ENCODE measurements around the gene NPAS4.
"Not testable (repeated sequence)": the region's sequence is repeated elsewhere in the genome, so short reads cannot be mapped to it uniquely, and the experiment has no call there.

Gene NPAS4

DNA sequence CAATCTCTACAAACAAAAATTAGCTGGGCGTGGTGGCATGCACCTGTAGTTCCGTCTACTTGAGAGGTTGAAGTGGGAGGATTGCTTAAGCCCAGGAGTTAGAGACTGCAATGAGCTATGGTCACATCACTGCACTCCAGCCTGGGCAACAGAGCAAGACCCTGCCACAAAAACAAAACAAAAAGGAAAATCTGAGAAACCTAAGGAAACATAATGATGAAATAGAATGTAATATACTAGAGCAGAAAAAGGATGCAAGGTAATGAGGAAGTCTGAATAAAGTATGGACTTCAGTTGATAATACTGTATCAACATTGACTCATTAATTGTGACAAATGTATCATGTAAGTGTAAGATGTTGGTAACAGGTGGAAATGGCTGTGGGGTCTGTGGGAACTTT is 8.1 kb downstream of the NPAS4 start:
- H3K4me3 ChIP-seq (ENCODE audit: low read depth, low read length), result no peak overlapping the region
- in situ Hi-C loops (cut with HindIII; ENCODE audit: low sequenced_read_pairs), result no loop called here
- no peak for DNase-seq (ENCODE audit: low read depth)
- TF ChIP-seq, protein P1, sequence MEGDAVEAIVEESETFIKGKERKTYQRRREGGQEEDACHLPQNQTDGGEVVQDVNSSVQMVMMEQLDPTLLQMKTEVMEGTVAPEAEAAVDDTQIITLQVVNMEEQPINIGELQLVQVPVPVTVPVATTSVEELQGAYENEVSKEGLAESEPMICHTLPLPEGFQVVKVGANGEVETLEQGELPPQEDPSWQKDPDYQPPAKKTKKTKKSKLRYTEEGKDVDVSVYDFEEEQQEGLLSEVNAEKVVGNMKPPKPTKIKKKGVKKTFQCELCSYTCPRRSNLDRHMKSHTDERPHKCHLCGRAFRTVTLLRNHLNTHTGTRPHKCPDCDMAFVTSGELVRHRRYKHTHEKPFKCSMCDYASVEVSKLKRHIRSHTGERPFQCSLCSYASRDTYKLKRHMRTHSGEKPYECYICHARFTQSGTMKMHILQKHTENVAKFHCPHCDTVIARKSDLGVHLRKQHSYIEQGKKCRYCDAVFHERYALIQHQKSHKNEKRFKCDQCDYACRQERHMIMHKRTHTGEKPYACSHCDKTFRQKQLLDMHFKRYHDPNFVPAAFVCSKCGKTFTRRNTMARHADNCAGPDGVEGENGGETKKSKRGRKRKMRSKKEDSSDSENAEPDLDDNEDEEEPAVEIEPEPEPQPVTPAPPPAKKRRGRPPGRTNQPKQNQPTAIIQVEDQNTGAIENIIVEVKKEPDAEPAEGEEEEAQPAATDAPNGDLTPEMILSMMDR (IDR thresholded peaks at IDR 0.05; ENCODE audit: low read depth, low read length, missing control alignments), result no peak

DNA sequence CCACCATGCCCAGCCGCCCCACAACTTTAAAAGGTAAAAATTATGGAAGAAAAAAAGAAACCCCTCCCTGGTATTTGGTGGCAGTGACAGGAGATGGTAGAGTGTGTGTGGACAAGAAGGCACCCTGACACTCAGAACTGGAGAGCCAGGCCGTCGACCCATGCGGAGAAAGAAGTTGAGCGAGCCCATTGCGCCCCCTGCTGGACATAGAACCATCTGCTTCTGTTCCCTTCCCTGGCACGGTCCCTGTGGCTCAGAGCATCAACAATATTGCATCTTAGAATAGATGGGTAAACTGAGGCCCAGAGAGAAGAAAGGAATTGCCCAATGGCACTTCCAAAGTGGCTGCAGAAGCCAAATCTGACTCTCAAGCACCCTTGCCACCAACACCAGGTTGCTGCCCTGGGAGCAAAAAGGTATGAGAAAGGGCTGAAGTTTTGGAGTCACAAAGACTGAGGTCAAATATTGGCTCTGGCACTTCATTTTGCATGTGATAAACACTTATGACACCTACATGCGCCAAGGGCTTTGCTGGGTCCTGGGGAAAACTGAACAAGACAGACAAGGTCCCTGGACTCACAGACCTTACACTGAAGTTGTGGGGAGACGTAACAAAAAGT is 9.3 kb downstream of the NPAS4 start:
- H3K4me3 ChIP-seq (ENCODE audit: low read depth, low read length), result no peak overlapping the region
- in situ Hi-C loops (cut with HindIII; ENCODE audit: low sequenced_read_pairs), result no loop called here

DNA sequence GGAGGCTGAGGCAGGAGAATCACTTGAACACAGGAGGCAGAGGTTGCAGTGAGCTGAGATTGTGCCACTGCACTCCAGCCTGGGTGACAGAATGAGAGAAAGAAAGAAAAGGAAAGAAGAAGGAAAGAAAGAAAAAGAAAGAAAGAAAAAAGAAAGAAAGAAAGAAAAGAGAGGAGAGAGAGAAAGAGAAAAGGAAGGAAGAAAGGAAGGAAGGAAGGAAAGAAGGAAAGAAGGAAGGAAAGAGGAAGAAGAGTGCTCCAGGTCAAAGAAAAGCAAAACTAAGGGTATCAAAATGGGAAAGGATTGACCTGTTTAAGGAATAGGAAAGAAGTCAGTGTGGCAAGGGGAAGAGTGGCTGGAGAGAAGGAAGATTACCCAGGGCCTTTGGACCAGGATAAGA is 10.5 kb downstream of the NPAS4 start:
- DNase-seq (ENCODE audit: low read depth); in situ Hi-C loops (cut with HindIII; ENCODE audit: low sequenced_read_pairs); H3K4me3 ChIP-seq (ENCODE audit: low read depth, low read length): not testable (repeated sequence)

More for the DNA sequence above, 9.3 kb downstream of the NPAS4 start:
- peak; percentile 49 for DNase-seq (ENCODE audit: low read depth)
- TF ChIP-seq, protein P1 (IDR thresholded peaks at IDR 0.05; ENCODE audit: low read depth, low read length, missing control alignments), result peak; percentile 83

DNA sequence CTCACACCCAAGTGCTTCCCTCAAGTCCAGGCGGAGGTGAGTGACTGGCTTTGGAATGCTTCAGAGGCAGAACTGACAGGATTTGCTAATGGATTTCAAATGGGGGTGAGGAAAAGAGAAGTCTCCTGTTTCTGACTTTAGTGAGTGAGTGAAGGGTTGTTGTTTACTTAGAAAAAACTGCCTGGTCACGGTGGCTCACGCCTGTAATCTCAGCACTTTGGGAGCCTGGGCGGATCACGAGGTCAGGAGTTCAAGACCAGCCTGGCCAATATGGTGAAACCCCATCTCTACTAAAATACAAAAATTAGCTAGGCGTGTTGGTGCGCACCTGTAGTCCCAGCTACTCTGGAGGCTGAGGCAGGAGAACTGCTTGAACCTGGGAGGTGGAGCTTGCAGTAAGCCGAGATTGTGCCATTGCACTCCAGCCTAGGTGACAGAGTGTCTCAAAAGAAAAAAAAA is 11.1 kb downstream of the NPAS4 start:
- in situ Hi-C loops (cut with HindIII; ENCODE audit: low sequenced_read_pairs); H3K4me3 ChIP-seq (ENCODE audit: low read depth, low read length); DNase-seq (ENCODE audit: low read depth): not testable (repeated sequence)

DNA sequence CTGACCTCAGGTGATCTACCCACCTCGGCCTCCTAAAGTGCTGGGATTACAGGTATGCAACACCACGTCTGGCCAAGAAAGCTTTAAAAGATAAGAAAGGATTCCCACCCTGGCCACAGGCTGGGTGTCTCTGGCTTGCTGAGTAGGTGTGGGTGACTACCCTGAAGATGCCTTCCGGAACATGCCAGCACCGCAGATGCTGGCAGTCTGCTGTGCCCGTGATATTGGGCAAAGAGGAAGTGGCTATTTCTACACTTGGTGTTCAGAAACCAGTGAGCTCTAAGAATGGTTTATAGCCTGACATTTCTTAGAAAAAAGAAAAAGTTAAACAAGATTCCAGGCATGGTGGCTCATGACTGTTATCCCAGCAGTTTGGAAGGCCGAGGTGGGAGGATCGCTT is 11.8 kb downstream of the NPAS4 start:
- TF ChIP-seq, protein P1 (IDR thresholded peaks at IDR 0.05; ENCODE audit: low read depth, low read length, missing control alignments), result no peak
- DNase-seq (ENCODE audit: low read depth), result no peak
- in situ Hi-C loops (cut with HindIII; ENCODE audit: low sequenced_read_pairs), result no loop called here
- H3K4me3 ChIP-seq (ENCODE audit: low read depth, low read length), result no peak overlapping the region

DNA sequence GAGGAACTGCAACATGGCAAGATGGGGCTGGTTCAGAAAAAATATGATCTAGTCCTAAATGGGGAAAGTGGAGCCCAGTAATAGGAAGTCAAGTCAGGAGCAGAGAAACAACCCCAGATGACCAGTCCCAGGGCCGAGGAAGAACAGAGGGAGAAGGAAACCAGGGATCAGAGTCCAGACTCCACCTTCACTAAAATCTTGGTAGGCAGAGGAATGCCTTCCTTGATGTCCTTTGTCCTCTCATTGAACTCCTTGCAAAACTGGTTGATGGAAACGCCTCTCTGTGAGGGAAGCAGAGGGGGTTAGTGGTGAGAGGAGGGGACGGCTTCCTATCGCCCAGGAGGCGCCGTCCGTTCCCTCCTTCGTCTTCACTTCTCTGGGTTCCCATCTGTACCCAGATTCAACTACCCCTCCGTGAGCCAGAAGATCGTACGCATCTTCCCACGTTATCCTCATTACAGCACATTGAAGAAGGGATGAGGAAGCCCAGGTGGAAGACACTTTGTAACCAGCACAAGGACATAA is 17.2 kb downstream of the NPAS4 start:
- in situ Hi-C loops (cut with HindIII; ENCODE audit: low sequenced_read_pairs), result no loop called here
- no peak for DNase-seq (ENCODE audit: low read depth)
- TF ChIP-seq, protein P1 (IDR thresholded peaks at IDR 0.05; ENCODE audit: low read depth, low read length, missing control alignments), result no peak
- peak overlapping the region; percentile 86 for H3K4me3 ChIP-seq (ENCODE audit: low read depth, low read length)

DNA sequence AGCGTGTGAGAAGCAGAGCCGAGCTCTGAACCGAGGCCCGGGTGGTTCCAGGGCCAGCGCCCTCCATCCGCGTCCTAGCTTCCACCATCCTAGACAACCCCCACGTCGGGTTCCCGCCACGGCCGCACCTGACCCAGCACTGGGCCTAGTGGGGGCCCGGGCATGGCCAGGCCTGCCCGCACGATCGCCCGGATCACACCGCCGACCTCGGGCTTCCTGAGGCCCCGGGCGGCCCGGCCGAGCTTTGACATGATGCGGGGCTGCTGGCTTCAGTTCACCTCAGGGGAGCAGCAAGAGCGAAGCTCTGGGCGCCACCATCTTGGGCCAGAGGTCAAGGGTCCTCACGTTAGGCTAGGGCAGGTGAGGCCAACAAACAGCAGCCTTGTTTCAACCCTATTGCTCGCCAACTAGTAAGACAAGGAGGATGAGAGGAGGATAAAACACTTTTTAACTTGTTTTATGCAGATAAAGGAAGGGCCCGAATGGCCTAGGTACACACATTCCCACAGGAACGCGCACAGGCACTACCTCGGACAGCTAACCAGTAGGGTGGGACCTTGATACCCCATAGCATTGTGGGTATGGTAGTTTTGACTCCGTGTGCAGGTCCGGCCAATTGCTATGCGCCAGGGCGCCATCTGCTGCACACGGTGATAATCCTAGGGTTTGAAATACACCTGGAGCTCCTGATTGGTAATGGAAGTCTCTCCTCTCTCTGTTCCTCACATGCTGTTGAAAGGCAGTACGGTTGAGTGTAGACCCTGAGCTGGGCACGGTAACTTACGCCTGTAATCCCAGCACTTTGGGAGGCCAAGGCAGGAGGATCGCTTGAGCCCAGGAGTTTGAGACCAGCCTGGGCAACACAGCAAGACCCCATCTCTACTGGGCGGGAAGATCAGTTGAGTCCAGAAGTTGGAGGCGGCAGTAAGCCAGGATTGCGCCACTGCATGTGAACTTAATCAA is 17.9 kb downstream of the NPAS4 start, which contains the start of gene MRPL11:
Gene MRPL11, minus strand, starts transcription at position 345 of the 963 bp plus-strand sequence. Its CDS starts 94 bp downstream, at position 251.
- TF ChIP-seq, protein P1 (IDR thresholded peaks at IDR 0.05; ENCODE audit: low read depth, low read length, missing control alignments), result peak; percentile 77
- peak within 1 kb of the TSS; percentile 86 for H3K4me3 ChIP-seq (ENCODE audit: low read depth, low read length)
- in situ Hi-C loops (cut with HindIII; ENCODE audit: low sequenced_read_pairs), result no loop called here
- peak; percentile 89 for DNase-seq (ENCODE audit: low read depth)

DNA sequence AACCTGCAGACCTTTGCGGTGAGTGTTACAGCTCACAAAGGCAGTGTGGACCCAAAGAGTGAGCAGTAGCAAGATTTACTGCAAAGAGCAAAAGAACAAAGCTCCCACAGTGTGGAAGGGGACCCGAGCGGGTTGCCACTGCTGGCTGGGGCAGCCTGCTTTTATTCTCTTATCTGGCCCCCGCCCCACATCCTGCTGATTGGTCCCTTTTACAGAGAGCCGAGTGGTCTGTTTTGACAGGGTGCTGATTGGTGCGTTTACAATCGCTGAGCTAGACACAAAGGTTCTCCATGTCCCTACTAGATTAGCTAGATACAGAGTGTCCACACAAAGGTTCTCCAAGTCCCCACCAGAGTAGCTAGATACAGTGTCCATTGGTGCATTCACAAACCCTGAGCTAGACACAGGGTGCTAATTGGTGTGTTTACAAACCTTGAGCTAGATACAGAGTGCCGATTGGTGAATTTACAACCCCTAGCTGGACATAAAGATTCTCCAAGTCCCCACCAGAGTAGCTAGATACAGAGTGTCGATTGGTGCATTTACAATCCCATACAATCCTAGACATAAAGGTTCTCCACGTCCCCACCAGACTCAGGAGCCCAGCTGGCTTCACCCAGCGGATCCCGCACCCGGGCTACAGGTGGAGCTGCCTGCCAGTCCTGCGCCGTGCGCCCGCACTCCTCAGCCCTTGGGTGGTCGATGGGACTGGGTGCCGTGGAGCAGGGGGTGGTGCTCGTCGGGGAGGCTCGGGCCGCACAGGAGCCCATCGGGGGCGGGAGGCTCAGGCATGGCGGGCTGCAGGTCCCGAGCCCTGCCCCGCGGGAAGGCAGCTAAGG is 19.5 kb downstream of the NPAS4 start:
- in situ Hi-C loops (cut with HindIII; ENCODE audit: low sequenced_read_pairs); DNase-seq (ENCODE audit: low read depth); H3K4me3 ChIP-seq (ENCODE audit: low read depth, low read length): not testable (repeated sequence)

DNA sequence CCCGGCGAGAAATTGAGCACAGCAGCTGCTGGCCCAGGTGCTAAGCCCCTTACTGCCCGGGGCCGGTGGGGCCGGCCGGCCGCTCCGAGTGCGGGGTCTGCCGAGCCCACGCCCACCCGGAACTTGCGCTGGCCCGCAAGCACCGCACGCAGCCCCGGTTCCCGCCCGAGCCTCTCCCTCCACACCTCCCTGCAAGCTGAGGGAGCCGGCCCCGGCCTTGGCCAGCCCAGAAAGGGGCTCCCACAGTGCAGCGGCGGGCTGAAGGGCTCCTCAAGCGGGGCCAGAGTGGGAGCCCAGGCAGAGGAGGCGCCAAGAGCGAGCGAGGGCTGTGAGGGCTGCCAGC is 20.1 kb downstream of the NPAS4 start:
- in situ Hi-C loops (cut with HindIII; ENCODE audit: low sequenced_read_pairs); H3K4me3 ChIP-seq (ENCODE audit: low read depth, low read length); DNase-seq (ENCODE audit: low read depth): not testable (repeated sequence)
